K562 (cell line): ENCODE data around the gene CD6. TPM values are rescaled to one million over a fixed set of nuclear protein-coding genes. Genes with fewer than 3 reads are reported as not detected.

Experiments
- EZH2 ChIP-seq: IDR thresholded peaks from 2 replicates; pipeline ENCODE4 v1.6.1; 2012; ENCODE audit warnings: low read depth, mild to moderate bottlenecking, inconsistent platforms, low read length, borderline replicate concordance
- HNRNPH1 ChIP-seq: fragments of 200-400 bp; formaldehyde crosslinking; optimal IDR thresholded peaks from 2 replicates; pipeline ENCODE3; 2017; ENCODE audit warnings: low read depth, mild to moderate bottlenecking, low read length, moderate library complexity
- L3MBTL2 ChIP-seq: fragments of 450-650 bp; IDR thresholded peaks from 2 replicates; pipeline ENCODE4 v1.6.1; 2016; ENCODE audit warnings: mild to moderate bottlenecking, moderate library complexity
- NKRF ChIP-seq: fragments of 450-650 bp; IDR thresholded peaks from 2 replicates; pipeline ENCODE4 v1.6.1; 2016; ENCODE audit warnings: borderline replicate concordance
- ZKSCAN8 ChIP-seq: fragments of 200-800 bp; sonication (Bioruptor generic); IDR thresholded peaks from 2 replicates; pipeline ENCODE4 v1.6.1; 2016; ENCODE audit warnings: missing genetic modification characterization, missing compliant biosample characterization
- ZNF318 ChIP-seq, 2 experiments: fragments of 450-650 bp; IDR thresholded peaks; 2 replicates each; pipeline ENCODE4 v1.6.1; 2016; ENCODE audit warnings: mild to moderate bottlenecking in 2 of 2, borderline replicate concordance in 1 of 2, low read depth in 1 of 2, moderate library complexity in 1 of 2
- ZNF384 ChIP-seq: IDR thresholded peaks from 2 replicates; pipeline ENCODE4 v1.6.1; 2012; ENCODE audit warnings: low read depth, low read length, improper control_type of control experiment
- polyA plus RNA-seq, 8 experiments: library from polyadenylated mRNA; depleted of rRNA in 4 of 8; stranded (reverse) in 5 of 8; unstranded in 3 of 8; fragments of >200 nt; fragmentation: Nextera tagmentation in 2 of 8; fragmentation: Illumina TruSeq in 1 of 8; extraction: Ambion mirVana in 2 of 8; extraction: Trizol in 1 of 8; gene quantifications; 2 replicates each; pipeline versions ENCODE4 v1.2.1 to v1.2.3, GENCODE V29; 2011 to 2014; ENCODE audit warnings: inconsistent platforms in 1 of 8, missing spikeins in 1 of 8
- total RNA-seq, 7 experiments: library from RNA; depleted of rRNA in 6 of 7; stranded (reverse); fragments of >200 nt in 6 of 7; fragmentation: Illumina TruSeq in 2 of 7; extraction: Trizol in 2 of 7; gene quantifications; 2 replicates each; pipeline versions ENCODE4 v1.2.1 to v1.2.3, GENCODE V29; 2011 to 2021; ENCODE audit warnings: low replicate concordance in 1 of 7

CD6 gene
- total and polyA plus RNA-seq, 9 of the 15 experiments (the other 6 are each of a cell fraction or from before 2014, with no cell fraction given): 0.84 TPM; not detected in 8

- TF ChIP-seq ZNF318 (IDR thresholded peaks at IDR 0.05; ENCODE audit: borderline replicate concordance in 1 of 2, low read depth in 1 of 2) (no peak), ZKSCAN8 (no peak), EZH2 (no peak), ZNF384 (no peak), L3MBTL2 (no peak), NKRF (no peak), HNRNPH1 (no peak)
- TF ChIP-seq, all 486 proteins: peak for 0
Measured at GRCh38 chr11:60959431-60959830, 12.0 kb upstream of the CD6 start (continued).
